Osteoblast (primary cell): ENCODE data around the gene ST3GAL3. TPM values are rescaled to one million over a fixed set of nuclear protein-coding genes. Genes with fewer than 3 reads are reported as not detected.

Source experiments
- DNase-seq: peaks from one replicate; pipeline ENCODE4 v3.0.0; 2011; ENCODE audit warnings: low spot score, mixed read lengths; ENCODE audit not compliant: insufficient read length; ENCODE audit errors: missing footprints
- H2AFZ ChIP-seq: 2 replicates; pipeline ENCODE4 v1.6.0; 2011; ENCODE audit warnings: mild to moderate bottlenecking, low read length
- H3K27ac ChIP-seq: 2 replicates; pipeline ENCODE4 v1.5.1; 2011; ENCODE audit warnings: mild to moderate bottlenecking, low read depth, low read length, moderate library complexity
- H3K27me3 ChIP-seq: 2 replicates; pipeline ENCODE4 v1.6.0; 2012; ENCODE audit warnings: mild to moderate bottlenecking, control low read depth, inconsistent platforms, low read length, moderate library complexity; ENCODE audit not compliant: insufficient read depth
- H3K36me3 ChIP-seq: 2 replicates; pipeline ENCODE4 v1.5.1; 2011; ENCODE audit warnings: mild to moderate bottlenecking, low read length, control low read depth, moderate library complexity; ENCODE audit not compliant: insufficient read depth
- H3K4me1 ChIP-seq: 2 replicates; pipeline ENCODE4 v1.5.1; 2011; ENCODE audit warnings: mild to moderate bottlenecking, low read length, control low read depth, moderate library complexity; ENCODE audit not compliant: insufficient read depth
- H3K4me2 ChIP-seq: 2 replicates; pipeline ENCODE4 v1.6.0; 2011; ENCODE audit warnings: mild to moderate bottlenecking, low read length; ENCODE audit not compliant: insufficient read depth
- H3K4me3 ChIP-seq: fragments of 200-600 bp; sonication (generic); 3 replicates; pipeline ENCODE4 v1.5.1; 2012; ENCODE audit warnings: mild to moderate bottlenecking, low read length, inconsistent platforms; ENCODE audit not compliant: insufficient read depth
- H3K79me2 ChIP-seq: 2 replicates; pipeline ENCODE4 v1.6.0; 2012; ENCODE audit warnings: mild to moderate bottlenecking, low read length, control low read depth, inconsistent platforms; ENCODE audit not compliant: insufficient read depth
- H3K9me3 ChIP-seq: 2 replicates; pipeline ENCODE4 v1.5.1; 2011; ENCODE audit warnings: low read depth, low read length, control low read depth
- H4K20me1 ChIP-seq: 2 replicates; pipeline ENCODE4 v1.6.0; 2012; ENCODE audit warnings: mild to moderate bottlenecking, low read length, control low read depth; ENCODE audit not compliant: insufficient read depth
- total RNA-seq: library from RNA; depleted of rRNA; stranded (reverse); fragments of >200 nt; gene quantifications from 2 replicates; pipeline ENCODE4 v1.2.3, GENCODE V29; 2012
- TF ChIP-seq, protein P1 (sequence below): IDR thresholded peaks from 2 replicates; pipeline ENCODE4 v1.5.1; 2011; ENCODE audit warnings: mild to moderate bottlenecking, low read depth, low read length, moderate library complexity; ENCODE audit errors: extremely low read depth

Gene ST3GAL3
- total RNA-seq, 1 donor = 18.5 TPM

DNA sequence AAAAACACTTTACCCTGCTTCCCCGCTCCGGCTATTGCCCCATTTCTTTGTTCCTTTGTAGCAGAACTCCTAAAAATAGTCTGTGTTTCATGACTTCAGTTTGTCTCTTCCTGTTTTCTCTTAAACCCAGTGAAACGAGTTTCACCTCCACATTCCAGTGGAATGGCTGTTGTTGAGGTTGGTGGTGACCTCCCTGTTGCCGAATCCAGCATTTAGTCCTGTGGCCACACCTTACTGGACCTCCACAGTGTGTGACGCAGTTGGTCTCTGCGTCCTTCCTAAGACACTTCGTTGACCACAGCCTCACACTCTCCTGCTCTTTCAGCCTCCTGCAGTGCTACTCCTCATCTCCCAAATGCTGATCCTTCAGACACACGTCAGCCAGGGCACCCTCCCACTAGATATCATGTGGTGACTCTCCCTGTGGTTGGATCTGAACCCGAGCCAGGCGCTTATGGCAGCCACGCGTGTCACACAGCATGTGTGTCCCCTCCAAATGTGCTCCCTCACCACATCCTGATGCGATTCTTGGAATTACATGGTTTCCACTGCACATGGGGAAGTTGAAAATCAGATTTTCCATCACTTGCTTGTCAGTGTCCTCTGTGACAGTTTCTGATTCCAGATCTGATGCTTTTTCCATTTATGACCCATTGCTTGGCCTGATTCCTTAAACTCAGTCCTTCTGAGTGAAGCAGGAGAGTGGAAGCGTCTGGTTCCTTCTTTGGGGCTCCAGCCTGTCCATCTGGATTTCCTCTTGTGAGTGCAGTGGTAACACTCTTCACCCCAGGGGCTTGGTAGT is 127.1 kb downstream of the ST3GAL3 start:
- TF ChIP-seq, protein P1, sequence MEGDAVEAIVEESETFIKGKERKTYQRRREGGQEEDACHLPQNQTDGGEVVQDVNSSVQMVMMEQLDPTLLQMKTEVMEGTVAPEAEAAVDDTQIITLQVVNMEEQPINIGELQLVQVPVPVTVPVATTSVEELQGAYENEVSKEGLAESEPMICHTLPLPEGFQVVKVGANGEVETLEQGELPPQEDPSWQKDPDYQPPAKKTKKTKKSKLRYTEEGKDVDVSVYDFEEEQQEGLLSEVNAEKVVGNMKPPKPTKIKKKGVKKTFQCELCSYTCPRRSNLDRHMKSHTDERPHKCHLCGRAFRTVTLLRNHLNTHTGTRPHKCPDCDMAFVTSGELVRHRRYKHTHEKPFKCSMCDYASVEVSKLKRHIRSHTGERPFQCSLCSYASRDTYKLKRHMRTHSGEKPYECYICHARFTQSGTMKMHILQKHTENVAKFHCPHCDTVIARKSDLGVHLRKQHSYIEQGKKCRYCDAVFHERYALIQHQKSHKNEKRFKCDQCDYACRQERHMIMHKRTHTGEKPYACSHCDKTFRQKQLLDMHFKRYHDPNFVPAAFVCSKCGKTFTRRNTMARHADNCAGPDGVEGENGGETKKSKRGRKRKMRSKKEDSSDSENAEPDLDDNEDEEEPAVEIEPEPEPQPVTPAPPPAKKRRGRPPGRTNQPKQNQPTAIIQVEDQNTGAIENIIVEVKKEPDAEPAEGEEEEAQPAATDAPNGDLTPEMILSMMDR = no peak
- H4K20me1 ChIP-seq = peaks cover 11% of the 10 kb centered on the region
- DNase-seq = peak; percentile 45
- peak overlapping the region; percentile 79 for H3K27ac ChIP-seq
- peak overlapping the region; percentile 59 for H3K4me2 ChIP-seq
- H3K4me1 ChIP-seq = peaks cover 35% of the 10 kb centered on the region
- H3K27me3 ChIP-seq = no peaks in the 10 kb centered on the region
- peak overlapping the region; percentile 42 for H2AFZ ChIP-seq
- H3K36me3 ChIP-seq = peaks cover 3% of the 10 kb centered on the region
- peak overlapping the region; percentile 17 for H3K4me3 ChIP-seq
- no peaks in the 10 kb centered on the region for H3K9me3 ChIP-seq
- H3K79me2 ChIP-seq = no peaks in the 10 kb centered on the region

DNA sequence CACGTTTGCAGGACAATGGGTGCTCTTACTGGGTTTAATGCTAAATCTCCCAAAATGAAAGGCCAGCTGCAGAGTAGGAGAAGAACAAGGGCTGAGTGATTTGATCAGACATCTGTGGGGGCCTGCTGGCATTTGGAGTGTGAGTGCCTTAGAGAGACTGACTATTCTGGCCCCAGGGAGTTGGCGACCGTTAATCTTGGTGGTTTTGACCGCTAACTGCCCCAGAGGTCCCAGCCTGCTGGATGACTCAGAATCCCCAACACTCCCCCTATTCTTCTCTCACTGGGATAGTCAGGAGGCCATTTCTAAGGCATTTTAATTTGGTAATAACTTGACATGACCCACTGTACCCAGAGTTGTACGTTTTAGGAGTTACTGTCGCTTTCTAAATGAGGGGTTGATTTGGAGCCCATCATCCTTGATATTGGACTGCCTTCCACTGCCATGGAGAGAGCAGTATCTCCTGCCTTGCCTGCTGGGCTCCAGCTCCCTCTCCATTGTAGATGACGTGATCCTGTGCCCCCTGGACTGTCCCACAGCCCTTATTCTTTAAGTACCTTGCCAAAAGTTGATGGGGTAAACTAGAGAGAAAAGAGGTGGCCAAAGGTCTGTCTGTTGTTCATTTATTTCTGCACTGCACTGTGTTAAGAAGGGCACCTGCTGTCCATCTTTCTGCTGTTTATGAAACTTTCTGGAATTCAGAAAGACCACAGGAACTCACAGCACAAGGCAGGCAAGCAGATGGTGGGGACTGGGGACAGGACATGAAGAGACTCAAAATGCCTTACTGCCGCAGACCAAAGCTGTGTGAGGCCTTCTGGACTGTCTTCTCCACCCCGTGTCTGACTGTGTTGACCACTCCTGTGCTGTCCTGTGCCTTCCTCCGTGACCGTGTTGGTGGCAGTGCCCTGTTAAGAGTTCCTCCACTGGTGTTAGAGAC is 128.0 kb downstream of the ST3GAL3 start:
- H3K27ac ChIP-seq = peak overlapping the region; percentile 79
- peak overlapping the region; percentile 17 for H3K4me3 ChIP-seq
- H3K9me3 ChIP-seq = no peaks in the 10 kb centered on the region
- TF ChIP-seq, protein P1 = no peak
- peak; percentile 94 for DNase-seq
- H3K36me3 ChIP-seq = peaks cover 5% of the 10 kb centered on the region
- no peaks in the 10 kb centered on the region for H3K79me2 ChIP-seq
- no peaks in the 10 kb centered on the region for H3K27me3 ChIP-seq
- H3K4me1 ChIP-seq = peaks cover 35% of the 10 kb centered on the region
- H4K20me1 ChIP-seq = peaks cover 11% of the 10 kb centered on the region
- H3K4me2 ChIP-seq = peak overlapping the region; percentile 59
- H2AFZ ChIP-seq = no peak overlapping the region

DNA sequence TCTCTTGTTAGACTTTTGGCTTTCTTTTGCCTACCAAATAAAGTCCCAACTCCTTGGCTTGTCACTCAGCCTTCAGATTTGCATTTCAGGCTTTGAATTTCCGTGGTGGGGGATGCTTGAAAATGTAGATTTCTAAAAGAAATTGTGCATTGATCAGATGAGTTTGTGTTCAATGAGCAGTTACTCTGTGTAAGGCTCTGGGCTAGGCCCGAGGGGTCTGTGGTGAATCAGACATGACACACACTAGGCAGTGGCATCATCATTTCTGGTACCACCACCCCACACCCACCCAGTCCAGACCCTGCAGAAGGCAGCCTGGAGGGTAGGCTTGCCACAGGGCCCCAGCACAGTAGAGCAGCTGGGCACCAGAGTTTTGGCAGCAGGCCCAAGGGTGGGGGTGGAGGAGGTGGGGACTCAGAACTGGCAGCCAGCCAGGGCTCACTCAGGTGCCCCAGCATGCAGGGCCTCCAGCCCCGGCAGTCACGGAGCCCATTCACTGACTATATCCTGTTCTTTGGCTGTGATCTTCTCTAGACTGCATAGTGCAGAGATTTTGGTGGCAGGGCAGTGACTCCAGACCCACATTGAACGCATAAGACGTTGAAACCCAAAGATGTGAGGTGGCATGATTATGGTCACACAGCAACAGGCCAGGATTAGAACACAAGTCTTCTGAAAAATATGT is 129.1 kb downstream of the ST3GAL3 start:
- H3K27me3 ChIP-seq = no peaks in the 10 kb centered on the region
- no peak overlapping the region for H3K27ac ChIP-seq
- peaks cover 5% of the 10 kb centered on the region for H3K36me3 ChIP-seq
- no peaks in the 10 kb centered on the region for H3K9me3 ChIP-seq
- DNase-seq = no peak
- H2AFZ ChIP-seq = no peak overlapping the region
- H4K20me1 ChIP-seq = peaks cover 15% of the 10 kb centered on the region
- TF ChIP-seq, protein P1 = no peak
- H3K4me1 ChIP-seq = peaks cover 35% of the 10 kb centered on the region
- H3K4me2 ChIP-seq = no peak overlapping the region
- no peaks in the 10 kb centered on the region for H3K79me2 ChIP-seq
- H3K4me3 ChIP-seq = no peak overlapping the region
